Trophoblast cell (in vitro differentiated cells and primary cell): ENCODE data around the gene GBX2.

Experiments
- DNase-seq, 2 donors: peaks; one replicate each; pipeline ENCODE4 v3.0.0-alpha.2; 2016
- H2AFZ ChIP-seq: 2 replicates; pipeline ENCODE4 v1.6.1; 2013; ENCODE audit warnings: low read length, moderate library complexity, mild to moderate bottlenecking; ENCODE audit not compliant: insufficient read depth, poor library complexity
- H2AK5ac ChIP-seq: 2 replicates; pipeline ENCODE4 v1.6.1; 2013; ENCODE audit warnings: mild to moderate bottlenecking, low read length
- H2BK120ac ChIP-seq: 2 replicates; pipeline ENCODE4 v1.6.1; 2013; ENCODE audit warnings: low read length, mild to moderate bottlenecking, moderate library complexity; ENCODE audit not compliant: insufficient read depth, poor library complexity
- H2BK12ac ChIP-seq: 2 replicates; pipeline ENCODE4 v1.6.1; 2013; ENCODE audit warnings: mild to moderate bottlenecking, low read length, moderate library complexity
- H2BK5ac ChIP-seq: 2 replicates; pipeline ENCODE4 v1.6.1; 2013; ENCODE audit warnings: low read length, low read depth, moderate library complexity, mild to moderate bottlenecking; ENCODE audit not compliant: poor library complexity
- H3K14ac ChIP-seq: 2 replicates; pipeline ENCODE4 v1.6.1; 2013; ENCODE audit warnings: mild to moderate bottlenecking, low read length
- H3K18ac ChIP-seq: 2 replicates; pipeline ENCODE4 v1.6.1; 2013; ENCODE audit warnings: mild to moderate bottlenecking, low read length
- H3K23ac ChIP-seq: 2 replicates; pipeline ENCODE4 v1.6.1; 2013; ENCODE audit warnings: low read length
- H3K27ac ChIP-seq: 2 replicates; pipeline ENCODE4 v1.5.1; 2013; ENCODE audit warnings: low read depth, mild to moderate bottlenecking, inconsistent platforms, low read length, moderate library complexity
- H3K27me3 ChIP-seq: 2 replicates; pipeline ENCODE4 v1.6.1; 2013; ENCODE audit warnings: inconsistent platforms, mild to moderate bottlenecking, low read length, moderate library complexity; ENCODE audit not compliant: insufficient read depth
- H3K36me3 ChIP-seq, 2 experiments: 1 replicate in 1 of 2; 2 replicates in 1 of 2; pipeline ENCODE4 v1.6.1; 2013; ENCODE audit warnings: low read length in 2 of 2, mild to moderate bottlenecking in 2 of 2, moderate library complexity in 1 of 2; ENCODE audit not compliant: insufficient read depth in 2 of 2, control insufficient read depth in 1 of 2
- H3K4ac ChIP-seq: 2 replicates; pipeline ENCODE4 v1.6.1; 2013; ENCODE audit warnings: low read depth, mild to moderate bottlenecking, low read length, moderate library complexity
- H3K4me1 ChIP-seq, 2 experiments: 1 replicate in 1 of 2; 2 replicates in 1 of 2; pipeline ENCODE4 v1.6.1; 2013; ENCODE audit warnings: low read length in 2 of 2, mild to moderate bottlenecking in 2 of 2, moderate library complexity in 1 of 2; ENCODE audit not compliant: insufficient read depth in 2 of 2, control insufficient read depth in 1 of 2
- H3K4me2 ChIP-seq: 2 replicates; pipeline ENCODE4 v1.6.1; 2013; ENCODE audit warnings: inconsistent platforms, mild to moderate bottlenecking, low read length, moderate library complexity
- H3K4me3 ChIP-seq: 2 replicates; pipeline ENCODE4 v1.5.1; 2013; ENCODE audit warnings: mild to moderate bottlenecking, low read depth, low read length, inconsistent platforms
- H3K79me1 ChIP-seq: one replicate; pipeline ENCODE4 v1.6.1; 2013; ENCODE audit warnings: low read length
- H3K79me2 ChIP-seq: 2 replicates; pipeline ENCODE4 v1.6.1; 2013; ENCODE audit warnings: low read length, mild to moderate bottlenecking; ENCODE audit not compliant: control insufficient read depth, insufficient read depth, poor library complexity
- H3K9ac ChIP-seq: 2 replicates; pipeline ENCODE4 v1.6.1; 2013; ENCODE audit warnings: mild to moderate bottlenecking, low read length
- H3K9me3 ChIP-seq: 2 replicates; pipeline ENCODE4 v1.6.1; 2013; ENCODE audit warnings: low read depth, mild to moderate bottlenecking, control low read depth, inconsistent platforms, low read length; ENCODE audit not compliant: insufficient read depth
- H4K12ac ChIP-seq: 2 replicates; pipeline ENCODE4 v1.6.1; 2013; ENCODE audit warnings: low read depth, mild to moderate bottlenecking, low read length, moderate library complexity
- H4K8ac ChIP-seq: 2 replicates; pipeline ENCODE4 v1.6.1; 2013; ENCODE audit warnings: low read depth, mild to moderate bottlenecking, low read length, moderate library complexity
- H4K91ac ChIP-seq: one replicate; pipeline ENCODE4 v1.6.1; 2013; ENCODE audit warnings: low read depth, mild to moderate bottlenecking, low read length, moderate library complexity
- WGBS: extraction: QIAGEN DNeasy Blood & Tissue Kit; methylation state at CpG from one replicate; pipeline ENCODE4 v1.1.7; 2013; ENCODE audit warnings: missing lambda C conversion rate; ENCODE audit not compliant: insufficient read length, insufficient coverage; ENCODE audit errors: extremely low coverage; 5-methylcytosine and 5-hydroxymethylcytosine counted together

The GBX2 gene

GRCh38 chr2:236172255-236173035 lies 4.3 kb upstream of the GBX2 start:
- Histone ChIP-seq H4K91ac (no peak overlapping the region), H4K12ac (no peak overlapping the region), H3K79me1 (no peaks in the 10 kb centered on the region), H3K4me3 (no peak overlapping the region), H3K4ac (no peak overlapping the region), H3K14ac (no peak overlapping the region), H3K9me3 (peaks cover 3% of the 10 kb centered on the region), H3K18ac (no peak overlapping the region), H3K4me2 (peak overlapping the region; percentile 50), H3K27me3 (peaks cover 64% of the 10 kb centered on the region), H3K23ac (no peak overlapping the region), H2AFZ (no peak overlapping the region), H3K79me2 (no peaks in the 10 kb centered on the region), H2AK5ac (no peak overlapping the region), H3K36me3 (no peaks in the 10 kb centered on the region), H4K8ac (no peak overlapping the region), H3K27ac (no peak overlapping the region), H2BK120ac (no peak overlapping the region), H2BK5ac (no peak overlapping the region), H3K9ac (no peak overlapping the region), H2BK12ac (no peak overlapping the region), H3K4me1 (peaks cover 27 to 34% of the 10 kb centered on the region in 2 experiments)
- DNase-seq, result peak in 1 of 2 donors; percentile 18
- whole genome bisulfite sequencing, result no CpG with 5 or more reads among the region's 46 CpGs

- no CpG with 5 or more reads among the region's 16 CpGs for WGBS
- Histone ChIP-seq H3K9ac (no peak overlapping the region), H2BK12ac (no peak overlapping the region), H3K27ac (no peak overlapping the region), H3K27me3 (peaks cover 70% of the 10 kb centered on the region), H2AK5ac (no peak overlapping the region), H3K79me1 (no peaks in the 10 kb centered on the region), H3K4ac (no peak overlapping the region), H3K18ac (no peak overlapping the region), H4K91ac (no peak overlapping the region), H4K8ac (no peak overlapping the region), H3K4me1 (peaks cover 28 to 38% of the 10 kb centered on the region in 2 experiments), H2AFZ (no peak overlapping the region), H2BK5ac (no peak overlapping the region), H3K4me2 (peak overlapping the region; percentile 32), H3K9me3 (peaks cover 3% of the 10 kb centered on the region), H3K23ac (no peak overlapping the region), H4K12ac (no peak overlapping the region), H3K14ac (no peak overlapping the region), H3K36me3 (no peaks in the 10 kb centered on the region), H2BK120ac (no peak overlapping the region), H3K4me3 (no peak overlapping the region), H3K79me2 (no peaks in the 10 kb centered on the region)
- DNase-seq, result no peak
Measured at GRCh38 chr2:236171680-236172254, 3.6 kb upstream of the GBX2 start.

- WGBS, result no CpG with 5 or more reads among the region's 27 CpGs
- no peak overlapping the region for H4K91ac ChIP-seq
- H3K4me1 ChIP-seq, result peaks cover 28 to 38% of the 10 kb centered on the region in 2 experiments
- no peak overlapping the region for H2AK5ac ChIP-seq
- peak overlapping the region; percentile 32 for H3K4me2 ChIP-seq
- H3K4me3 ChIP-seq, result no peak overlapping the region
- H3K79me2 ChIP-seq, result no peaks in the 10 kb centered on the region
- H3K36me3 ChIP-seq, result no peaks in the 10 kb centered on the region
- no peak overlapping the region for H2BK120ac ChIP-seq
- no peak overlapping the region for H3K23ac ChIP-seq
- no peak overlapping the region for H3K18ac ChIP-seq
- DNase-seq, result no peak
- no peak overlapping the region for H2BK5ac ChIP-seq
- no peak overlapping the region for H3K14ac ChIP-seq
- H4K12ac ChIP-seq, result no peak overlapping the region
- no peaks in the 10 kb centered on the region for H3K79me1 ChIP-seq
- H2AFZ ChIP-seq, result no peak overlapping the region
- H3K9me3 ChIP-seq, result peaks cover 3% of the 10 kb centered on the region
- H2BK12ac ChIP-seq, result no peak overlapping the region
- H3K4ac ChIP-seq, result no peak overlapping the region
- H3K9ac ChIP-seq, result no peak overlapping the region
- H3K27ac ChIP-seq, result no peak overlapping the region
- no peak overlapping the region for H4K8ac ChIP-seq
- peaks cover 76% of the 10 kb centered on the region for H3K27me3 ChIP-seq
Measured at GRCh38 chr2:236171181-236171679, 3.0 kb upstream of the GBX2 start.

GRCh38 chr2:236170590-236171165 lies 2.5 kb upstream of the GBX2 start:
- no peak for DNase-seq
- no peak overlapping the region for H3K9ac ChIP-seq
- WGBS, result no CpG with 5 or more reads among the region's 21 CpGs
- no peak overlapping the region for H3K18ac ChIP-seq
- H3K36me3 ChIP-seq, result no peaks in the 10 kb centered on the region
- no peak overlapping the region for H2AK5ac ChIP-seq
- H3K14ac ChIP-seq, result no peak overlapping the region
- H2AFZ ChIP-seq, result no peak overlapping the region
- no peak overlapping the region for H3K4ac ChIP-seq
- no peak overlapping the region for H3K4me3 ChIP-seq
- no peak overlapping the region for H4K12ac ChIP-seq
- H3K23ac ChIP-seq, result no peak overlapping the region
- no peak overlapping the region for H3K27ac ChIP-seq
- peaks cover 28 to 38% of the 10 kb centered on the region in 2 experiments for H3K4me1 ChIP-seq
- H4K91ac ChIP-seq, result no peak overlapping the region
- H3K79me1 ChIP-seq, result no peaks in the 10 kb centered on the region
- no peak overlapping the region for H3K4me2 ChIP-seq
- no peaks in the 10 kb centered on the region for H3K79me2 ChIP-seq
- no peak overlapping the region for H2BK120ac ChIP-seq
- H4K8ac ChIP-seq, result no peak overlapping the region
- peaks cover 6% of the 10 kb centered on the region for H3K9me3 ChIP-seq
- no peak overlapping the region for H2BK5ac ChIP-seq
- H2BK12ac ChIP-seq, result no peak overlapping the region
- H3K27me3 ChIP-seq, result peaks cover 81% of the 10 kb centered on the region
